Trophoblast cell (in vitro differentiated cells and primary cell): ENCODE measurements around the gene FHOD3.

ENCODE experiments used
- DNase-seq, 2 donors: peaks; one replicate each; pipeline ENCODE4 v3.0.0-alpha.2; 2016
- H2AFZ ChIP-seq: 2 replicates; pipeline ENCODE4 v1.6.1; 2013; ENCODE audit warnings: low read length, moderate library complexity, mild to moderate bottlenecking; ENCODE audit not compliant: insufficient read depth, poor library complexity
- H2AK5ac ChIP-seq: 2 replicates; pipeline ENCODE4 v1.6.1; 2013; ENCODE audit warnings: mild to moderate bottlenecking, low read length
- H2BK120ac ChIP-seq: 2 replicates; pipeline ENCODE4 v1.6.1; 2013; ENCODE audit warnings: low read length, mild to moderate bottlenecking, moderate library complexity; ENCODE audit not compliant: insufficient read depth, poor library complexity
- H2BK12ac ChIP-seq: 2 replicates; pipeline ENCODE4 v1.6.1; 2013; ENCODE audit warnings: mild to moderate bottlenecking, low read length, moderate library complexity
- H2BK5ac ChIP-seq: 2 replicates; pipeline ENCODE4 v1.6.1; 2013; ENCODE audit warnings: low read length, low read depth, moderate library complexity, mild to moderate bottlenecking; ENCODE audit not compliant: poor library complexity
- H3K14ac ChIP-seq: 2 replicates; pipeline ENCODE4 v1.6.1; 2013; ENCODE audit warnings: mild to moderate bottlenecking, low read length
- H3K18ac ChIP-seq: 2 replicates; pipeline ENCODE4 v1.6.1; 2013; ENCODE audit warnings: mild to moderate bottlenecking, low read length
- H3K23ac ChIP-seq: 2 replicates; pipeline ENCODE4 v1.6.1; 2013; ENCODE audit warnings: low read length
- H3K27ac ChIP-seq: 2 replicates; pipeline ENCODE4 v1.5.1; 2013; ENCODE audit warnings: low read depth, mild to moderate bottlenecking, inconsistent platforms, low read length, moderate library complexity
- H3K27me3 ChIP-seq: 2 replicates; pipeline ENCODE4 v1.6.1; 2013; ENCODE audit warnings: inconsistent platforms, mild to moderate bottlenecking, low read length, moderate library complexity; ENCODE audit not compliant: insufficient read depth
- H3K36me3 ChIP-seq, 2 experiments: 1 replicate in 1 of 2; 2 replicates in 1 of 2; pipeline ENCODE4 v1.6.1; 2013; ENCODE audit warnings: low read length in 2 of 2, mild to moderate bottlenecking in 2 of 2, moderate library complexity in 1 of 2; ENCODE audit not compliant: insufficient read depth in 2 of 2, control insufficient read depth in 1 of 2
- H3K4ac ChIP-seq: 2 replicates; pipeline ENCODE4 v1.6.1; 2013; ENCODE audit warnings: low read depth, mild to moderate bottlenecking, low read length, moderate library complexity
- H3K4me1 ChIP-seq, 2 experiments: 1 replicate in 1 of 2; 2 replicates in 1 of 2; pipeline ENCODE4 v1.6.1; 2013; ENCODE audit warnings: low read length in 2 of 2, mild to moderate bottlenecking in 2 of 2, moderate library complexity in 1 of 2; ENCODE audit not compliant: insufficient read depth in 2 of 2, control insufficient read depth in 1 of 2
- H3K4me2 ChIP-seq: 2 replicates; pipeline ENCODE4 v1.6.1; 2013; ENCODE audit warnings: inconsistent platforms, mild to moderate bottlenecking, low read length, moderate library complexity
- H3K4me3 ChIP-seq: 2 replicates; pipeline ENCODE4 v1.5.1; 2013; ENCODE audit warnings: mild to moderate bottlenecking, low read depth, low read length, inconsistent platforms
- H3K79me1 ChIP-seq: one replicate; pipeline ENCODE4 v1.6.1; 2013; ENCODE audit warnings: low read length
- H3K79me2 ChIP-seq: 2 replicates; pipeline ENCODE4 v1.6.1; 2013; ENCODE audit warnings: low read length, mild to moderate bottlenecking; ENCODE audit not compliant: control insufficient read depth, insufficient read depth, poor library complexity
- H3K9ac ChIP-seq: 2 replicates; pipeline ENCODE4 v1.6.1; 2013; ENCODE audit warnings: mild to moderate bottlenecking, low read length
- H3K9me3 ChIP-seq: 2 replicates; pipeline ENCODE4 v1.6.1; 2013; ENCODE audit warnings: low read depth, mild to moderate bottlenecking, control low read depth, inconsistent platforms, low read length; ENCODE audit not compliant: insufficient read depth
- H4K12ac ChIP-seq: 2 replicates; pipeline ENCODE4 v1.6.1; 2013; ENCODE audit warnings: low read depth, mild to moderate bottlenecking, low read length, moderate library complexity
- H4K8ac ChIP-seq: 2 replicates; pipeline ENCODE4 v1.6.1; 2013; ENCODE audit warnings: low read depth, mild to moderate bottlenecking, low read length, moderate library complexity
- H4K91ac ChIP-seq: one replicate; pipeline ENCODE4 v1.6.1; 2013; ENCODE audit warnings: low read depth, mild to moderate bottlenecking, low read length, moderate library complexity
- WGBS: extraction: QIAGEN DNeasy Blood & Tissue Kit; methylation state at CpG from one replicate; pipeline ENCODE4 v1.1.7; 2013; ENCODE audit warnings: missing lambda C conversion rate; ENCODE audit not compliant: insufficient read length, insufficient coverage; ENCODE audit errors: extremely low coverage; 5-methylcytosine and 5-hydroxymethylcytosine counted together

Gene FHOD3

DNA sequence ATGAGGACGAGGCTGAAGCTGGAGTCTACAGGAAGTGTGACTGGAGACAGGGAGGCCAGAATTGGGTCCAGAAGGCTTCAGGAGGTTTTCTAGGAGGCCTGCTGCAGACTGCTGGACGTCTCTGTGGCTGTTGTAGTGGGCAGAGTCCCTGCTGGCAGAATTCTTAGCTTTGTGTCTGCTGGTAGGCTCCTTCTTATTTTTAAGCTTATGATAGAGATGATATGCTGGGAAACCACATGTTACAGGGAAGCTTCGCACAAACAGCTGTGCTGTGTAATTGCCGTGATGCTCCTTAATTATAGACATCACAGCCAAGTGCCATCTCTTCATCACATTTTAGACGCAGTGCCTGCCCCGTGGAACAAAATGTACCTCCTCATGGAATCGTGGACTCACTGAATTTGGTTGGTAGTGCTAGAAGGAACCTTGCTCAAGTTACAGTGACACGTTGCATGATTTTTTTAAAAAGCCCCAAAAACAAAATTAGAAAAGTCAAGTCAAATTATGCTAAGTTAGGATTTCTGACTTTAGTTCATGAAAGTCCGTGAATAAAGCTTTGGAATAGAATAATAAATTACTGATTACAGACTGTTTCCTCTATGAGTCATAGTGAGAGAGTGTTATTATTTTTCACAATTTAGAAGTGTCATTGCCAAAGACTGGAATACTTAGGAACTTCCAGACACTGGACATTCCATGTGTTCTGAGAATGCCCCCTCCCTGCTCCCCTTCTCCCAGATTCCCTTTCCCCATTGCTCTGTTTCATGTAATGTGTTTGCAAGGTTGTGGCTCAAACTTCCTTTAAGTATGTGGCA, 144.1 kb downstream of the FHOD3 start:
- H4K8ac ChIP-seq = peak overlapping the region; percentile 48
- peak; percentile 40 to 80 for DNase-seq
- peak overlapping the region; percentile 79 for H2BK12ac ChIP-seq
- peak overlapping the region; percentile 57 for H3K27ac ChIP-seq
- H3K4me2 ChIP-seq = no peak overlapping the region
- no peak overlapping the region for H3K9ac ChIP-seq
- H3K79me1 ChIP-seq = peaks cover 13% of the 10 kb centered on the region
- no peaks in the 10 kb centered on the region for H3K9me3 ChIP-seq
- no CpG with 5 or more reads among the region's 9 CpGs for WGBS
- H3K27me3 ChIP-seq = no peaks in the 10 kb centered on the region
- H4K12ac ChIP-seq = no peak overlapping the region
- H2BK120ac ChIP-seq = peak overlapping the region; percentile 78
- no peak overlapping the region for H3K4ac ChIP-seq
- no peaks in the 10 kb centered on the region for H3K36me3 ChIP-seq
- peak overlapping the region; percentile 63 for H4K91ac ChIP-seq
- no peak overlapping the region for H3K23ac ChIP-seq
- peak overlapping the region; percentile 39 for H3K18ac ChIP-seq
- peaks cover 23 to 30% of the 10 kb centered on the region in 2 experiments for H3K4me1 ChIP-seq
- peak overlapping the region; percentile 88 for H2BK5ac ChIP-seq
- no peak overlapping the region for H2AK5ac ChIP-seq
- H3K4me3 ChIP-seq = no peak overlapping the region
- H3K14ac ChIP-seq = peak overlapping the region; percentile 60
- peaks cover 3% of the 10 kb centered on the region for H3K79me2 ChIP-seq
- peak overlapping the region; percentile 11 for H2AFZ ChIP-seq

DNA sequence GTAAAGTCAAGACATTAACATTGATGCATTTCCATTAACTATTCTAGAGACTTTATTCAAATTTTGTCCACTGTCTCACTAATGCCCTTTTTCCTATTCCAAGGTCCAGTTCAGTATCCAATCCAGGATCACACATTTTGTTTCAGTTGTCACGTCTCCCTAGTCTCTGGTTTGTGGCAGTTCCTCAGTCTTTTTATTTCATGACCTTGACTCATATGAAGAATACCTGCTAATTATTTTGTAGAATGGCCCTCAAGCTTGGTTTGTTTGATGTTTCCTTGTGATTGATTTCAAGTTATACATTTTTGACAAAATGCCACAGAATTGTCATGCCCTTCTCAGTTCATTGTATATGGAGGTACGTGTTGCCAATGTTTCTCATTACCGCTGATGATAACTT, 145.2 kb downstream of the FHOD3 start:
- no peak overlapping the region for H2AFZ ChIP-seq
- H3K14ac ChIP-seq = no peak overlapping the region
- H3K27me3 ChIP-seq = no peaks in the 10 kb centered on the region
- peaks cover 31 to 32% of the 10 kb centered on the region in 2 experiments for H3K4me1 ChIP-seq
- no peak overlapping the region for H4K12ac ChIP-seq
- H3K4ac ChIP-seq = no peak overlapping the region
- no peak overlapping the region for H2BK120ac ChIP-seq
- H2AK5ac ChIP-seq = no peak overlapping the region
- no peak for DNase-seq
- no peaks in the 10 kb centered on the region for H3K9me3 ChIP-seq
- no peak overlapping the region for H3K27ac ChIP-seq
- H2BK12ac ChIP-seq = no peak overlapping the region
- H3K79me1 ChIP-seq = peaks cover 18% of the 10 kb centered on the region
- WGBS = no CpG with 5 or more reads among the region's 3 CpGs
- peaks cover 3% of the 10 kb centered on the region for H3K79me2 ChIP-seq
- H2BK5ac ChIP-seq = no peak overlapping the region
- no peaks in the 10 kb centered on the region for H3K36me3 ChIP-seq
- no peak overlapping the region for H3K4me3 ChIP-seq
- H3K9ac ChIP-seq = no peak overlapping the region
- no peak overlapping the region for H4K8ac ChIP-seq
- H3K4me2 ChIP-seq = no peak overlapping the region
- no peak overlapping the region for H3K23ac ChIP-seq
- H4K91ac ChIP-seq = no peak overlapping the region
- no peak overlapping the region for H3K18ac ChIP-seq

DNA sequence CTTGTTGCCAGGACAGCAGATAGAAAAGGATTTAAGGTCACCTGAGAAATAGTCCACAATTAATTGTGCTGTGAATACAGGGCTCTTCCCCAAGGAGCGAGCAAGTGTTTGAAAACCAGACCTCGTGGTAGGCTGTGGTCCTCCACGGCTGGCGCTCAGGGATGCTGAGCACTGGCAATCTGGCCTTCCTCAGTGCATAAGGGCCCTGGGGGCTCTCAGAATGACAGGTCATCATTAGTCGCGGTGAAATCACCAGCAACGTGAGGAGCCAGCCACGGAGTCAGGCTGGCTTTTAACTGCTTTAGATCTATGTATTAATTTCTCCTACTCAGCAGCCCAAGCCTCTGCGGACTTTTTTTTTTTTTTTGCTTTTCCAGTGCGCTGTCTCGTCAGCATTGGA, 148.5 kb downstream of the FHOD3 start:
- Histone ChIP-seq H3K14ac (no peak overlapping the region), H2AFZ (no peak overlapping the region), H4K12ac (no peak overlapping the region), H3K79me1 (peaks cover 13% of the 10 kb centered on the region), H2BK120ac (peak overlapping the region; percentile 77), H3K27ac (peak overlapping the region; percentile 73), H3K9me3 (no peaks in the 10 kb centered on the region), H4K91ac (no peak overlapping the region), H3K18ac (no peak overlapping the region), H3K23ac (no peak overlapping the region), H2BK12ac (peak overlapping the region; percentile 61), H3K36me3 (no peaks in the 10 kb centered on the region), H3K4ac (no peak overlapping the region), H4K8ac (no peak overlapping the region), H3K79me2 (peaks cover 3% of the 10 kb centered on the region), H2BK5ac (no peak overlapping the region), H3K4me3 (no peak overlapping the region), H3K4me2 (peak overlapping the region; percentile 11), H2AK5ac (no peak overlapping the region), H3K9ac (no peak overlapping the region), H3K4me1 (peaks cover 22 to 30% of the 10 kb centered on the region in 2 experiments), H3K27me3 (no peaks in the 10 kb centered on the region)
- WGBS = no CpG with 5 or more reads among the region's 11 CpGs
- DNase-seq = peak in 1 of 2 donors; percentile 49

DNA sequence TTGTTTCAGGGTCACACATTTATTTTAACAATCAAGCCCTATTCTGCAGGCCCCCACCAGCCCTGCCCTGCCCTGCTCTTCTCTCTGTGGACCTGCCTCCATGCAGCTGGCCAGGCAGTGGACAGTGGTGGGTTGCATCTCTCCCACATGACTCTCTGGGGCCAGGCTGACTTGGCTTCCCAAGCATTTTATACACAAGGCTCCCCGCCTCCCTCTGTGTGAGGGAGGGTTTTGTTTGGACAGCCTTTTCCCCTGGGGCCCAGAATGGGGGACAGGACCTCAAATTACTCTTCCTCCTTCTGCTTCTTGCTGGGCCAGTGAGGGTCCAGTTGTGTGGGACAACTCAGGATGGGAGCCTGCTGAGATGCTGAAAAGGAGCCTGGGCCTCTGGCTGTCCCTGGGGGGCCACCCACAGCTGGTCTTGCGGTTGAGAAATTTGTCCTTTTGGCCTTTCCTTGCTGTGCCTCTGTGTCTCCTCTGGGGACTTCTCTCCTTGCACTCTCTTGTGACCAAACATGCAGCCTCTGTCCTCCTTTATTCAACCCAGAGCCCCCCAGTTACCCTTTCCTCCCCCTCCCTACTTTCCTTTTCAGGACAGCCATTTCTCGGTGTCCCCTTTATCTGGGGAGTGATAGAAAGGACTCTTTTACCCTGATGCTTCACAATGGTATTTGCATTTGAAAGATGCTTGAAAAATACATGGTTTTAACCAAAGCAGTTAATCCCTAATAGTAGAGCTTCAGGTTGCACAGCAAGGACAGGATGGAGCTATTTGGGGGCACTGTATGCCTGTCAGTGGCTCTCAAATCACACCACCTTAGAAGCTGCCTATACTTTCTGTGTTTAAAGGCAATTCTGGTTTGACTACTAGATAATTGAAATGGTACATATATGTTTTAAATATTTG, 151.1 kb downstream of the FHOD3 start:
- H3K9me3 ChIP-seq = no peaks in the 10 kb centered on the region
- no peaks in the 10 kb centered on the region for H3K27me3 ChIP-seq
- H3K9ac ChIP-seq = no peak overlapping the region
- H2BK120ac ChIP-seq = peak overlapping the region; percentile 5
- peak overlapping the region; percentile 50 for H4K8ac ChIP-seq
- H3K79me2 ChIP-seq = no peaks in the 10 kb centered on the region
- H3K36me3 ChIP-seq = no peaks in the 10 kb centered on the region
- WGBS = no CpG with 5 or more reads among the region's 3 CpGs
- no peak overlapping the region for H3K4ac ChIP-seq
- peaks cover 22 to 36% of the 10 kb centered on the region in 2 experiments for H3K4me1 ChIP-seq
- H2BK12ac ChIP-seq = no peak overlapping the region
- H3K23ac ChIP-seq = no peak overlapping the region
- H4K12ac ChIP-seq = no peak overlapping the region
- H3K4me2 ChIP-seq = no peak overlapping the region
- H3K18ac ChIP-seq = peak overlapping the region; percentile 60
- no peak overlapping the region for H3K27ac ChIP-seq
- DNase-seq = no peak
- peaks cover 11% of the 10 kb centered on the region for H3K79me1 ChIP-seq
- H2BK5ac ChIP-seq = no peak overlapping the region
- H2AK5ac ChIP-seq = peak overlapping the region; percentile 27
- H3K14ac ChIP-seq = no peak overlapping the region
- H3K4me3 ChIP-seq = no peak overlapping the region
- H4K91ac ChIP-seq = peak overlapping the region; percentile 70
- H2AFZ ChIP-seq = no peak overlapping the region
